GM19324 (cell line): ENCODE data around the gene ZNF488.

Experiments
- ATAC-seq: cut with Tn5 transposase; IDR thresholded peaks from one replicate; pipeline ENCODE4 v1.9.1; 2021; ENCODE audit warnings: mild to moderate bottlenecking, moderate library complexity; ENCODE audit not compliant: unreplicated experiment, low FRiP score

Gene ZNF488

GRCh38 chr10:47410271-47410670 lies 26.2 kb upstream of the ZNF488 start:
- ATAC-seq = no peak

- ATAC-seq = no peak
Observed at GRCh38 chr10:47409866-47410256, 25.8 kb upstream of the ZNF488 start.

GRCh38 chr10:47409171-47409865 lies 25.2 kb upstream of the ZNF488 start:
- ATAC-seq = no peak

GRCh38 chr10:47408606-47409005 lies 24.5 kb upstream of the ZNF488 start:
- no peak for ATAC-seq

- no peak for ATAC-seq
Observed at GRCh38 chr10:47406870-47407691, 23.0 kb upstream of the ZNF488 start.

DNA sequence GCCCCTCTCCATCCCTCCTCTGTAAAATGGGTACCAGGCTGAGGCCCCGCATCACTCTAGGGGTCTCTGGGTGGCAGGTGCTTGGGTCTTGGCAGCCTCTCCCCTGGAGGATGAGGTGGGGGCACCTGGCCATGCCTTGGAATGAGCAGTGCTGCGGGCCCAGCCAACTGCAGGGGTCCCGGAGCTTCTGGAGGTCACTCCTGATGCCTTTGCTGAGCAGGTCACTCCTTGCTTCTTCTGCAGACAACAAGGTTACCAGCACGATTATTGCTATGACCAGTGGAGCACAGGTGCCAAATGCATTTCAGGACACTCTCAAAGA lies 22.4 kb upstream of the ZNF488 start:
- ATAC-seq = no peak

GRCh38 chr10:47405857-47406547 lies 21.9 kb upstream of the ZNF488 start:
- ATAC-seq = no peak

DNA sequence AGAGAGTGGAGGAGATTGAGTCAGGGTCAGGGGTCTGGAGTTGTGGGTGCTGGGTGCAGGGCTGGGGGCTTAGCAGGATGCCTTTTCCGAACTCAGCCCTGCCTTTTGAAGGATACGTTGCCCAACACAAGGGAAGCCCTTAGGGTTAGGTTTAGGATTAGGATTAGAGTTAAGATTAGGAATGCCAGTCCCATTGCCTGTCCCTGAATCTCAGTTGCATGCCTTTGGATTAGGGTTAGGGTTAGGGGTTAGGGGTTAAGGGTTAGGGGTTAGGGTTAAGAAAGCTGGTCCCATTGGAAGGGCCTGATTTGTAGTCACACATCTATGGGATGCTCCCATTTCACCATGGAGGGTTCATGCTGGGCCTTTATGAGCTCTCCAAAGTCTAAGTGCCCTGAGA lies 20.8 kb upstream of the ZNF488 start:
- no peak for ATAC-seq

- no peak for ATAC-seq
Observed at GRCh38 chr10:47404446-47404845, 20.4 kb upstream of the ZNF488 start.

DNA sequence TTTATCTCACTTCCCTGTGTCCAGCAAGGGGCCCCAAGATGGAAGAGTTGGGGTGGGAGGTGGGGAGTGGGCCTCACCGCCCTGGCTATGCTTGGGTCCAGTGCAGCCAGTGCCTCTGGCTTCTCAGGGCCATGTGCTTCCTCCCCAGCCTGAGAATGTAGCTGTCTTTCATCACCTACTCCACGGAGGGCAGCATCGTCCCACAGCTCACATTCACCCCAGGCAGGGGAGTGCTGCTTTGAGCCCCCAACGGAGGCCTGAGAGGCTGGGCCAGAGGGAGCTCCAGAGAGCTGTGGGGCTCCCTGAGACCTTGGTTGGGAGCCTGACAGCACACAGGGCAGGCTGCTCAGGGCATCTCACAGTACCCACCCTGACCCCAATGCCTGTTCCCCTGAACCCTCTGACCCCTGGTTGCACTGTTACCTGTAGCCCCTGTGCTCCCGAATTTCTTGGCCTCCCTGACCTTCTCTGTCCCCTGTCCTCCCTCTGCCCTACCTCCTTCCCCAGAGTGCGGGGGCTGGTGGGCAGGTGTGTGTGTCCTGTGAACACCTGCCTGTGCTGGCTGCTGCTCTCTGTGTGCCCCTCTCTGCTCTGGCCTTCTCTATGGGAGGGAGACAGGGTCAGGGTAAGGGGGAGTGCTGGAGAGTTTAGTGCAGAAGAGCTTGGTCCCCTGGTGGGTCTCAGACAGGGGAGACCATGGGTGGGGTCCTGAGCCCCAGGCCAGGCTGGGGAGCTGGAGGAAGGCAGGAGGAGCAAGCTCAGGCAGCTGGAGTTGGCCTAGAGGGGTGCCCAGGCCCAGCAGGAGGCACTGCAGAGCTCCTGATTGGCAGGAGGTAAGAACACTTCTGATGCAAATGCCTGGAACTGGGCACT lies 19.6 kb upstream of the ZNF488 start:
- ATAC-seq = no peak

GRCh38 chr10:47402641-47403301 lies 18.7 kb upstream of the ZNF488 start:
- no peak for ATAC-seq

DNA sequence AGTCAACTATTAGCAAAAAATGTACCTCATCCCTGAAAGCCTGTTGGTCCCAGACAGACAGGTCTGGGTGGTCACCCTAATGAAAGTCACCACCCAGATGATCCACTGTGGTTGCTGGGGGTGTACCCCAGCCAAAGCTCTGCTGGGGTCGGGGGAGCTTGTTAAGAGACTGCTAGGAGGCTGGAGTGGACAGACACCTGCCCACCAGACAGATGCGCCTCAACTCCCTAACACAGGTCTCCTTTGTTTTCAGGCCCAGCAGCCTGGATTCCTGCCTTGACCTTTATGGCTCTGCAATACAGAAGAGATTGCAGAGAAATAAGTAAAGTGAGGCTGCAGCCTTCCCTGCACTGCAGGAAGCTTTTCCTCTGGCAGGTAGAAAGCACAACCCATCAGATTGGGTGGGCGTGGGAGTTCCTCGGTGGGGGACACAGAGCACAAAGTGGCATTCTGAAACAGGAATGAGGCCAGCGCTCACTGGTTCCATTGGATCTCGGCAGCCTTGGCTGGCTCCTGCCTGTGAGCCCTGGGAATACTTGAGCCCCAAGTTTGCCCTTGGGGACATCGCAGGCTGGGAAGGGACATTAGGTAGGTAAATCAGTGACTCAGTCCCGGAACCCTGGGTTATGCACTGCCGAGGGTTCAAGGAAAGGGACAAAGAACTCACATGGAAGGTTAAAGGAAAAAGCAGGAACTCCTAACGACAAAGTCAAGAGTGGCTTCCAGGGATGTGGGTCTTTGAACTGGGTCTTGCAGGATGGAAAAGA lies 18.0 kb upstream of the ZNF488 start:
- ATAC-seq = no peak

- ATAC-seq = no peak
Observed at GRCh38 chr10:47401210-47401609, 17.1 kb upstream of the ZNF488 start.

DNA sequence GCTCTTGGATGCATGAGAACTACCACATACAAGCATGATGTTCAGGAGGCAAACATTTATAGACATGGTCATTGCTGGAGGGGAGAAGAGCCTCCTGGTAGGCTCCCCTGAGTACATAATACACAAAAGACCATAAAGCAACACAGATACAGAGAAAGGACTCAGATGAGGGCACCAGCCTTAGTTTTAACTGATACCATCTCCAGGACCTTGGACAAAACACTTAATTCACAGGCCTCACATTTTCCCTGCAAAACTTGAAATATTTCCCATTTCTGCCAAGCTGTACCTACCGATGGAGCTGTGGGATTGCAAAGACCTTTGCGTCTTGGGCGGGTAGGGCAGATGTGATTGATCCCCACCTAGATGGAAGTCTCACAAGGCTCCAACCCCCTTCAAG lies 16.7 kb upstream of the ZNF488 start:
- ATAC-seq = no peak

DNA sequence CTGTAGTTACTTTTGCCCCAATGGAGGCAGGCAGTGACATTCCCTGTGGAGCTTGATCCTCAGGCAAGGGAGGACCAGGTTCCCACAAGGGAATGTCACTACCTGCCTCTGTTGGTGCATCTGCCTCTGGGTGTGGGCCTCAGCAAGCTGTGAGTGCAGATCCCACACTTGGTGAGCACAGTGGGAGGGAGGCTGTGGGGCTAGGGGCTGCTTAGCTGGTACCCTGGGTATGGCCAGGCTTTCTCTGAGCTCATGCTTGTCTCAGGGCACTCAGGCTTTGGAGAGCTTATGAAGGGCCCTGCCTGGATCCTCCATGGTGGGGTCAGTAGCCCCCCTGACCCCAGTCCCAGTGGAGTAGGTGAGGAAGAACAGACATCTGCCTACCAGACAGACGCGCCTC lies 16.2 kb upstream of the ZNF488 start:
- no peak for ATAC-seq

- ATAC-seq = no peak
Observed at GRCh38 chr10:47397256-47397655, 13.2 kb upstream of the ZNF488 start.

DNA sequence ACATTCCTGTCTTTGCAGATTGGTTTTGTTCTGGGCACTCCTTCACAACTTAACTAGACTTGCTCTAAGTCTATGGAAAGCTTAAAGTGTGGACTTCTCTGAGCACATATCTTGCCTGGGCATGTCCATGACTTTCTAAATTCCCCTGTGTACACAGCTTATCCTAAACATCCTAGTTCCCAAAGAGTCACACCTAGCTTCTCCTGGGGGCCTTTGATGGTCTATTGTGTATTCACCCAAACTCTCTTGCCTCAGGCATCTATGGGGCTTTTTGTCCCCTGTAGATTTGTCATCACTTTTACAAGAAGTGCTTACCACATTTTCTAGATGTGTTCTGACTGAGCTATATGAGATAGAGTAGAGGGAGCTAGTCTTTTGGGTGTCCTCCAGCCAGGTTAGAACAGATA lies 12.2 kb upstream of the ZNF488 start:
- ATAC-seq = no peak

DNA sequence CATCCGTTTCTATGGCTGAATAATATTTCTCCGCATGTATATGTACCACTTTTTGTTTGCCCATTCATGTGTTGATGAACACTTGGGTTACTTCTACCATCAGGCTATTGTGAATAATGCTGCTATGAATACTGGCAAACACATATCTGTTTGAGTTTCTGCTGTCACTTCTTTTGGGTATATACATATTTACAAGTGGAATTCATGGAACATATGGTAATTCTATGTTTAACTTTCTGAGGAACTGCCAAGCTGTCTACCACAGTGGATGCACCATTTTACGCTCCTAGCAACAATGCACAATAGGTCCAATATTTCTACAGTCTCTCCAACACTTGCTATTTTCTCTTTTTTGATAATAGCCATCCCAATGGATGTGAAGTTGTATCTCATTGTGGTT lies 5.5 kb upstream of the ZNF488 start:
- no peak for ATAC-seq

- ATAC-seq = no peak
Observed at GRCh38 chr10:47388879-47389278, 4.8 kb upstream of the ZNF488 start.
